Islet of Langerhans (tissue), 1 donor: ENCODE results near the gene SUSD6.

ENCODE experiments used
- FAIRE-seq: peaks from one replicate; lab custom pipeline; 2011; peaks lifted over from hg19 to GRCh38; lab: Jason Lieb, UNC

The SUSD6 gene

DNA sequence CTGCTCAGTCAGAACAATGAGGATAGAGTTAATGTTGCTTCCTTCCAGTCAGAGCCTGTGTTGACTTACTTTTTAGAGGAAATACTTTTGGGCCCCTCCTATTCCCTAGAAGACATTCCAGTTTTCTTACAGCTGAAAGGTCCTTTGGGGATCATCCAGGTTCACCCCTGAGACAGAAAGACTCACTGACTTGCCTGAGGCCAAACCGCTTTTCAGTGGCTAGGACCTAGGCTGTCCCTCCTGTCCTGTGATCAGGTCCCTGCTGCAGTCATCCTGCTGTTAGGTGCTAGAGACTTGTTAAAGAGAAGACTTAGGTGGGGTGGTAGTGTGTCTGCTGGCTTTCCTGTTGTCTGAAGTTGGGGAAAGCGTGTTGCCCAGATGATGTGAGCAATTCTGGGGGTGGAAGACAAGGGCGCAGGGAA is 39.6 kb downstream of the SUSD6 start:
- no peak for FAIRE-seq

DNA sequence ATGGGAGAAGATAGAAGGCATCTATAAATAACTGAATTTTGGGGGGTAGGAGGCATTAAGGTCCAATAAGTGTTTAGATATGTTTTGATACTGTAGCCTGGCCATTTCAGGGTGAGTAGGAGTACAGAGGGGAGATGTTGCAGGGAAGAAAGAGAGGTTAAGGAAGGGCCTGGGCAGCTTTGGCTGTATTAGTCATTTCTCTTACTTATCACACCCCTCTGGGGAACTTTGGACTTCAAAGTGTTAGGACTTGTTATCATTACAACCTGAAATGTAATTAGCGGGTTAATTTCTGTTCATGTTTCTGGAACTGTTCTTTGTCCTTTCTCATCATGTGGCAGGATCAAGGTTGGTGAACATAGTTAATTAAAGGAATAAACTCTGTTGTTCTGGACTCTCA is 40.3 kb downstream of the SUSD6 start:
- no peak for FAIRE-seq

GRCh38 chr14:69652942-69653684 is 41.7 kb downstream of the SUSD6 start:
- no peak for FAIRE-seq

DNA sequence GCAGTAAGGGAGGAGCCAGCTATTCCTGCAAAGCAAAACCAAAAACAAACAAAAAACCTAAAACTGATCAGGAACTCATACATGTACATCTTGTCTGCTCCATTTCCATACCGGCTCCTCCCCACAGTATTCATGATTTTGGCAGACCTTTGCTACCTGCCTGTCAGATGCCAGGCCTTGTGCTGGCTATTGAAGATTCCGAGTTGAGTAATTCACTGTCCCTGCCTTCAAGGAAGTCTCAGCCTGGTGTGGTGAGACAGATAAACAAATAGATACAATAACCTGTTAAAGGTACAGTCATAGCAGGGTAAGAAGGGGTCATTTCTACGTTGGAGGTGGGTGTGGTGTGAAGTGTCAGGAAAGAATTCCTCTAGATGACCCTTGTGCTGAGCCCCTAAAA is 42.7 kb downstream of the SUSD6 start:
- FAIRE-seq = no peak

DNA sequence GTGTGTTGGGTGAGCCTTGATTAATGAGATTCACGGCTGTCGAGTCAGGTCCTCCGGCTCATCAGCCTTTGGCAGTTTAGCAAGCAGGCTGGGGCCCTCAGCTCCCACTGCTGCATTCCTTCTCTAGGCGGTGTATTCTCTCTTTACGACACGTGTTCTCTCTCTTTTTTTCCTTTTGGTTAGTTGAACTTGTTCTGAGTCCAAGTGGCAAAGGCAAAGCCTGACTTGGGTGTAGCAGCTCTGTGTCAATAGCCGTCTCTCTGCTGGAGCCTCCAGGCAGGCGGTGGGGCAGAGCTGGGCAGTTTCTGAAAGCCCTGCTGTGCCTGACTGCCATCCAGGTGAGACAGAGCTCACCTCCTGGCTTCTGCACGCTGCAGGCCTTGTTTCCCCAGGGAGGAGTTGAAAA is 46.6 kb downstream of the SUSD6 start:
- no peak for FAIRE-seq

- FAIRE-seq = no peak
These were observed 47.4 kb downstream of the SUSD6 start for GRCh38 chr14:69658664-69659261.

GRCh38 chr14:69660344-69661193 is 49.2 kb downstream of the SUSD6 start:
- FAIRE-seq = no peak

- no peak for FAIRE-seq
These were observed 49.8 kb downstream of the SUSD6 start for GRCh38 chr14:69661194-69661537.

- no peak for FAIRE-seq
These were observed 51.4 kb downstream of the SUSD6 start for GRCh38 chr14:69662636-69663299.

DNA sequence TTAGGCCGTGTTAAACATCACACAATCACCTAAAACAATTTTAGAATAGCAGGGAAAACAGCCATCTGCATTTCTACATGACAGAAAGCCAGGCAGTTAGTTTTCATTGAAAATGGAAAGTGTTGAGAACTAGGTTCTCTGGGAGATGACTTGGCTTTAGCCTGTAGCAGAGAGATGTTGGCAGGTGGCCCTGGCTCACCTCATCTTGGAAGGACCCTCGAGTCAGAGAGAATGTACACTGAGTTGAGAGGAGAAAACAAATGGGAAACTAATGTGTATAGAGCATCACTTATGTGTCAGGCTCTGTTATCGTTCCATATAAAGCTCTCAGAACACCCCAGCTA is 51.9 kb downstream of the SUSD6 start:
- FAIRE-seq = no peak

DNA sequence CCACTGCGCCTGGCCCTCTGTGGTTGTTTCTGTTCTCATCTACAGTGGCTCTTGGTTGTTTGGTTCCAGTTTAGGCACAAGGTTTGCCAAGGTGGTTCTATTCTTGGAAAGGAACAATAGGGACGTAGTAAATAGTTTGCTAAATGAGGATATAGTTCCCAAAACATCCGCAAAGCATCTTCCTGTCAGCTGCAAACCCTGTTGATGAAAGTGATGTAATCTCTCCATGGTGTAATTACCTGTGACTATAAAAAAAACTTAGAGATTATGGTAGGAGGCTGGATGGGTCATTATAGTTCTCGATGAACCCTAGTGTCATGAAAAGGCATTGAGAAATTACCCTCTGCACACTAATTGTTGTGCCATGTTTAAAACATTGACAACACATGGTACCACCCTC is 52.9 kb downstream of the SUSD6 start:
- FAIRE-seq = no peak

- FAIRE-seq = no peak
These were observed 53.6 kb downstream of the SUSD6 start for GRCh38 chr14:69664865-69665526.

DNA sequence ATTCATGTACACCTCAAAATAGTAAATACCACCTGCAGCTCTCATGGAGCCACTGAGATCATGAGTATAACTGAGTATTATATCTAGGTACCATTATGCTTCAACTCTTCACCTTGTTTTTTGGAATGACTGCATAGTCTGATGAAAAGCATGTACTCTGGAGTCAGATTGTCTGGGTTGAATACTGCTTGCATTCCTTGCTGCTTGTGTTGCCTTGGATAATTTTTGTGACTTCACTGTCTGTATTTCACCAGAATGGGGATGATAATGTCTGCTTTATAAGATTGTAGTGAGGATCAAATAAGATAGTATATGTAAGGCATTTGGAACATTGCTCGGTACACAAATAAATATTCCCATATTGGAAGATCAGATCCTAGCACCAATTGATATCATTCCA is 54.2 kb downstream of the SUSD6 start:
- no peak for FAIRE-seq

DNA sequence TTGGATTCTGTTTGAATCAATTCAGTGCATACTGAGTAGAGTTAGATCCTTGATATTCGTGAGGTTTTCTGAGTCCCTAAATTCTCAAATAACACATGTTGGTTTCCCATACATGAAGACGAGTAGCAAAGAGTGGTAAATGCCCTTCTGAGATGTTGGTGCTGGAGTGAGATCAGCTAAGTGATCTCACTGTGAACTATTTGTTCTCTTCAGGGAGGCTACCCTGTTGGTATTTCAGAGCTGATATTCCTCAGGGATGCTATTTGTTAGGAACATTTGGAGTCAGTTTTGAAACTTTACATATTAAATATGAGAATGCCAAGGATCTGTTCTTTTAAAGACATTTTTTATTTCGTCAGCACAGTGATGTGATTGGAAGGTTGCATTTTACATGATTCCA is 54.7 kb downstream of the SUSD6 start:
- FAIRE-seq = no peak

DNA sequence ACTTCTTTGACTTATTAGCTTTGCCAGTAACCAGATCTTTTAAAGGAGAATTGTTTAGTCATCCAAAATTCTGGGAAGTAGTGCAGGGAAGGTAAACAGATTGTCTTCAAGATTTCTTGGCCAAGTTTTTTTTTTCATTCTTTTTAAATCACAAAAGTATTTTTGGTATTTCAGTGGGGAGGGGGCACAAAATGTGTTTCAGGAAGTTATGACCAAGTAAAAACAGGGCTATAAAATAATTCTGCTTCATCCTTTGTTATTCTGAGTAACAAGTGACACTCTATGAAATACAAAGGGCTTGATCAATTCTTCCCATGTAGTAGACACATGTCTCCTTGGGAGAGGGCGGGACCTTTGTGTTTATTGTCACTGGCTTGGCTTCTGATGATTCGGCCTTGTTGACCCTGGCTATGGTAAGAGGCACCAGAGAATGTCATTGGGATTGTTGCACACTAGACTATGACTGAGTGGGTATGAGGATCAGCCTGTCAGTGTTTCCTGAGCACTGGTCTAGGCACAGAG is 55.4 kb downstream of the SUSD6 start:
- no peak for FAIRE-seq

DNA sequence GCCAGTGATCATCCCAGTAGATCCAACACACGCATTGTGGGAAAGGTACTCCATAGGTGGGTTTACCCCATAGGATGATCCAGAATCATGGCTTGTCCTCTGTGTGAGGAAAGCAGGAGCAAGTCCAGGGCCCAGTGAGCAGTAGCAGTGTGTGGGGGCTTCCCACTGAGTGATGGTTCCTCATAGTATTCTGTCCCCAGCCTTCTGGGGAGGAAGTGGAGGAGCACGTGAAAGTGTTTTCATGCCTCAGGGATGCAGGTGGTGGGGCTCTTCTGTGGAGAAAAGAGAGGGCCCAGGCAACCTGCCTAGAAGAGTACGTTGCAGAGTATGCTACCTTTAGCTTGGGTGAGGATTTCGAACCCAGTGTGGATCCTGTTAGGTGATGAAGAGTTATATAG is 56.5 kb downstream of the SUSD6 start:
- FAIRE-seq = no peak

DNA sequence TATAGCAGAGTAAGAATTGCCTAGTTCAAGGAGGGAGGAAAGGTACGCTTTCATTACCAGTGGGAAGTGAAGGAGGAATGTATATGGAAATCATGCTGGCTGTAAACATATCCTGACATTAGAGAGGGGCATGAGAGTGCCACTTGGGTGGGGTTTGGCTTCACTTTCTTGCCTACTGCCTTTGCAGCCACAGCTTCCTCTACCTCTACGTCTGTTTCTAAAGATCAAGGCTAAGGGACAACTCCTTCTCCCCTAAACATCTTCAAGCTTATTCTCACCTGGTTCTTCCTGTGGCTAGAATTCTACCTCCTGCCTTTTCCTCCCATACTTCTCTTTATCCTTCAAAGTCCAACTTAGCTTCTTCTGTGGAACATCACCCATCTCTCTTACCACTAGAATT is 58.0 kb downstream of the SUSD6 start:
- no peak for FAIRE-seq

GRCh38 chr14:69670093-69670492 is 58.7 kb downstream of the SUSD6 start:
- FAIRE-seq = no peak

- FAIRE-seq = no peak
These were observed 60.1 kb downstream of the SUSD6 start for GRCh38 chr14:69671365-69672030.

GRCh38 chr14:69672356-69672755 is 61.0 kb downstream of the SUSD6 start:
- no peak for FAIRE-seq

GRCh38 chr14:69673104-69673503 is 61.7 kb downstream of the SUSD6 start:
- no peak for FAIRE-seq
